ENCODE results near the gene INSM2. TPM values are rescaled to one million over a fixed set of nuclear protein-coding genes. Genes with fewer than 3 reads are reported as not detected.
A peak's percentile ranks its signal among the peaks of the same experiment; 100 is the strongest.

INSM2 gene
- total RNA-seq, result not detected in 2 replicates

- H3K4me3 Mint-ChIP-seq, result peak within 1 kb of the TSS; percentile 74
- intact Hi-C loops (cut with micrococcal nuclease), result loop anchor here (2.0 to 10.0 kb wide), 3 partner anchors 99 to 275 kb away; partner anchors contain the start of gene RALGAPA1
- H3K9me3 Mint-ChIP-seq, result no peaks in the 10 kb centered on the region
- no peaks in the 10 kb centered on the region for H3K36me3 Mint-ChIP-seq (ENCODE audit: low read depth)
- H3K27me3 Mint-ChIP-seq, result peaks cover 66% of the 10 kb centered on the region
- no peak within 1 kb of the TSS for H3K27ac Mint-ChIP-seq
- DNase-seq, result peak; percentile 90
- H3K4me1 Mint-ChIP-seq, result peaks cover 8% of the 10 kb centered on the region
These were observed at the start of gene INSM2 for GRCh38 chr14:35533357-35534207. Gene INSM2, plus strand, starts transcription at chr14:35534164. Its CDS starts 89 bp downstream, at chr14:35534253.

GRCh38 chr14:35492569-35493014 is 41.4 kb upstream of the INSM2 start:
- Mint-ChIP-seq H3K27me3 (peaks cover 3% of the 10 kb centered on the region), H3K9me3 (peaks cover 12% of the 10 kb centered on the region), H3K27ac (no peak overlapping the region), H3K36me3 (ENCODE audit: low read depth) (no peaks in the 10 kb centered on the region), H3K4me3 (no peak overlapping the region), H3K4me1 (no peaks in the 10 kb centered on the region)
- no peak for DNase-seq
- intact Hi-C loops (cut with micrococcal nuclease), result no loop called here

GRCh38 chr14:35495278-35495677 is 38.7 kb upstream of the INSM2 start:
- no peaks in the 10 kb centered on the region for H3K4me1 Mint-ChIP-seq
- H3K27me3 Mint-ChIP-seq, result peaks cover 16% of the 10 kb centered on the region
- DNase-seq, result no peak
- no peak overlapping the region for H3K27ac Mint-ChIP-seq
- H3K36me3 Mint-ChIP-seq (ENCODE audit: low read depth), result no peaks in the 10 kb centered on the region
- intact Hi-C loops (cut with micrococcal nuclease), result no loop called here
- peaks cover 12% of the 10 kb centered on the region for H3K9me3 Mint-ChIP-seq
- H3K4me3 Mint-ChIP-seq, result no peak overlapping the region

- Mint-ChIP-seq H3K9me3 (peaks cover 3% of the 10 kb centered on the region), H3K4me3 (no peak overlapping the region), H3K27ac (no peak overlapping the region), H3K4me1 (no peaks in the 10 kb centered on the region), H3K27me3 (peaks cover 27% of the 10 kb centered on the region), H3K36me3 (ENCODE audit: low read depth) (no peaks in the 10 kb centered on the region)
- DNase-seq, result no peak
- intact Hi-C loops (cut with micrococcal nuclease), result no loop called here
These were observed 34.8 kb upstream of the INSM2 start for GRCh38 chr14:35499180-35499579.

- Mint-ChIP-seq H3K9me3 (no peaks in the 10 kb centered on the region), H3K36me3 (ENCODE audit: low read depth) (no peaks in the 10 kb centered on the region), H3K4me3 (no peak overlapping the region), H3K27ac (no peak overlapping the region), H3K27me3 (peaks cover 28% of the 10 kb centered on the region), H3K4me1 (peaks cover 4% of the 10 kb centered on the region)
- intact Hi-C loops (cut with micrococcal nuclease), result no loop called here
- no peak for DNase-seq
These were observed 30.3 kb upstream of the INSM2 start for GRCh38 chr14:35503646-35504045.

- Mint-ChIP-seq H3K36me3 (ENCODE audit: low read depth) (no peaks in the 10 kb centered on the region), H3K4me1 (peaks cover 4% of the 10 kb centered on the region), H3K27ac (no peak overlapping the region), H3K27me3 (peaks cover 23% of the 10 kb centered on the region), H3K4me3 (no peak overlapping the region), H3K9me3 (no peaks in the 10 kb centered on the region)
- DNase-seq, result no peak
- intact Hi-C loops (cut with micrococcal nuclease), result no loop called here
These were observed 29.7 kb upstream of the INSM2 start for GRCh38 chr14:35504260-35504659.

GRCh38 chr14:35506461-35506860 is 27.5 kb upstream of the INSM2 start:
- no peak for DNase-seq
- Mint-ChIP-seq H3K27me3 (peaks cover 19% of the 10 kb centered on the region), H3K9me3 (no peaks in the 10 kb centered on the region), H3K27ac (no peak overlapping the region), H3K4me3 (no peak overlapping the region), H3K4me1 (peaks cover 4% of the 10 kb centered on the region), H3K36me3 (ENCODE audit: low read depth) (no peaks in the 10 kb centered on the region)
- intact Hi-C loops (cut with micrococcal nuclease), result no loop called here

GRCh38 chr14:35506927-35507326 is 27.0 kb upstream of the INSM2 start:
- Mint-ChIP-seq H3K27ac (no peak overlapping the region), H3K36me3 (ENCODE audit: low read depth) (no peaks in the 10 kb centered on the region), H3K27me3 (peaks cover 16% of the 10 kb centered on the region), H3K9me3 (no peaks in the 10 kb centered on the region), H3K4me3 (no peak overlapping the region), H3K4me1 (peaks cover 4% of the 10 kb centered on the region)
- intact Hi-C loops (cut with micrococcal nuclease), result no loop called here
- no peak for DNase-seq

GRCh38 chr14:35509846-35510245 is 24.1 kb upstream of the INSM2 start:
- Mint-ChIP-seq H3K9me3 (no peaks in the 10 kb centered on the region), H3K27me3 (peaks cover 8% of the 10 kb centered on the region), H3K27ac (no peak overlapping the region), H3K4me3 (no peak overlapping the region), H3K4me1 (peaks cover 4% of the 10 kb centered on the region), H3K36me3 (ENCODE audit: low read depth) (no peaks in the 10 kb centered on the region)
- no peak for DNase-seq
- intact Hi-C loops (cut with micrococcal nuclease), result no loop called here

- no peak overlapping the region for H3K4me3 Mint-ChIP-seq
- H3K4me1 Mint-ChIP-seq, result no peaks in the 10 kb centered on the region
- H3K9me3 Mint-ChIP-seq, result no peaks in the 10 kb centered on the region
- no peak for DNase-seq
- no peaks in the 10 kb centered on the region for H3K36me3 Mint-ChIP-seq (ENCODE audit: low read depth)
- no peak overlapping the region for H3K27ac Mint-ChIP-seq
- intact Hi-C loops (cut with micrococcal nuclease), result no loop called here
- H3K27me3 Mint-ChIP-seq, result peaks cover 2% of the 10 kb centered on the region
These were observed 21.2 kb upstream of the INSM2 start for GRCh38 chr14:35512765-35513164.

GRCh38 chr14:35515916-35516315 is 18.0 kb upstream of the INSM2 start:
- Mint-ChIP-seq H3K36me3 (ENCODE audit: low read depth) (no peaks in the 10 kb centered on the region), H3K9me3 (no peaks in the 10 kb centered on the region), H3K4me1 (no peaks in the 10 kb centered on the region), H3K27ac (no peak overlapping the region), H3K4me3 (no peak overlapping the region), H3K27me3 (peaks cover 10% of the 10 kb centered on the region)
- intact Hi-C loops (cut with micrococcal nuclease), result no loop called here
- DNase-seq, result no peak

GRCh38 chr14:35519986-35520385 is 14.0 kb upstream of the INSM2 start:
- DNase-seq, result no peak
- no peaks in the 10 kb centered on the region for H3K4me1 Mint-ChIP-seq
- no peaks in the 10 kb centered on the region for H3K9me3 Mint-ChIP-seq
- intact Hi-C loops (cut with micrococcal nuclease), result no loop called here
- H3K36me3 Mint-ChIP-seq (ENCODE audit: low read depth), result no peaks in the 10 kb centered on the region
- H3K27ac Mint-ChIP-seq, result no peak overlapping the region
- no peak overlapping the region for H3K4me3 Mint-ChIP-seq
- H3K27me3 Mint-ChIP-seq, result peaks cover 19% of the 10 kb centered on the region

- no peaks in the 10 kb centered on the region for H3K4me1 Mint-ChIP-seq
- no peaks in the 10 kb centered on the region for H3K9me3 Mint-ChIP-seq
- DNase-seq, result no peak
- intact Hi-C loops (cut with micrococcal nuclease), result no loop called here
- no peak overlapping the region for H3K4me3 Mint-ChIP-seq
- no peak overlapping the region for H3K27ac Mint-ChIP-seq
- peaks cover 39% of the 10 kb centered on the region for H3K27me3 Mint-ChIP-seq
- no peaks in the 10 kb centered on the region for H3K36me3 Mint-ChIP-seq (ENCODE audit: low read depth)
These were observed 8.3 kb upstream of the INSM2 start for GRCh38 chr14:35525695-35526094.

- no peaks in the 10 kb centered on the region for H3K9me3 Mint-ChIP-seq
- no peak overlapping the region for H3K27ac Mint-ChIP-seq
- H3K27me3 Mint-ChIP-seq, result peaks cover 43% of the 10 kb centered on the region
- no peak for DNase-seq
- intact Hi-C loops (cut with micrococcal nuclease), result no loop called here
- no peaks in the 10 kb centered on the region for H3K4me1 Mint-ChIP-seq
- no peak overlapping the region for H3K4me3 Mint-ChIP-seq
- H3K36me3 Mint-ChIP-seq (ENCODE audit: low read depth), result no peaks in the 10 kb centered on the region
These were observed 7.0 kb upstream of the INSM2 start for GRCh38 chr14:35526962-35527361.

All from activated CD4-positive, alpha-beta T cell treated with anti-CD3 and anti-CD28 coated beads, Interleukin-2, amount 10 ng/mL, durations not matched to agents 24 days and 14 days (primary cell).